GM18499 (cell line): ENCODE results near the gene SPHK2.
"Not testable (repeated sequence)": the region's sequence is repeated elsewhere in the genome, so short reads cannot be mapped to it uniquely, and the experiment has no call there.

Experiments used
- ATAC-seq: cut with Tn5 transposase; IDR thresholded peaks from one replicate; pipeline ENCODE4 v1.9.1; 2021; ENCODE audit warnings: moderate number of reproducible peaks; ENCODE audit not compliant: insufficient read depth, unreplicated experiment

The SPHK2 gene

GRCh38 chr19:48623556-48624066 is 4.3 kb downstream of the SPHK2 start:
- no peak for ATAC-seq

GRCh38 chr19:48624067-48624594 is 4.8 kb downstream of the SPHK2 start:
- ATAC-seq = no peak

GRCh38 chr19:48624791-48625723 is 5.8 kb downstream of the SPHK2 start:
- ATAC-seq = no peak

- no peak for ATAC-seq
Observed at GRCh38 chr19:48625891-48626327, 6.6 kb downstream of the SPHK2 start.

- no peak for ATAC-seq
Observed at GRCh38 chr19:48627201-48627864, 8.0 kb downstream of the SPHK2 start.

GRCh38 chr19:48627865-48628314 is 8.6 kb downstream of the SPHK2 start:
- no peak for ATAC-seq

- ATAC-seq = no peak
Observed at GRCh38 chr19:48628486-48629296, 9.4 kb downstream of the SPHK2 start.

- no peak for ATAC-seq
Observed at GRCh38 chr19:48629297-48629598, 9.9 kb downstream of the SPHK2 start.

GRCh38 chr19:48629599-48630295 is 10.4 kb downstream of the SPHK2 start:
- no peak for ATAC-seq

- no peak for ATAC-seq
Observed at GRCh38 chr19:48630296-48631063, 11.2 kb downstream of the SPHK2 start.

GRCh38 chr19:48631225-48631624 is 11.9 kb downstream of the SPHK2 start:
- no peak for ATAC-seq

- not testable (repeated sequence) for ATAC-seq
Observed at GRCh38 chr19:48632286-48632685, 13.0 kb downstream of the SPHK2 start.

GRCh38 chr19:48632692-48633147 is 13.4 kb downstream of the SPHK2 start:
- ATAC-seq = no peak

GRCh38 chr19:48633148-48634035 is 14.1 kb downstream of the SPHK2 start:
- no peak for ATAC-seq

- ATAC-seq = no peak
Observed at GRCh38 chr19:48634036-48634342, 14.7 kb downstream of the SPHK2 start.

- ATAC-seq = no peak
Observed at GRCh38 chr19:48634424-48635262, 15.3 kb downstream of the SPHK2 start.

GRCh38 chr19:48635263-48635965 is 16.1 kb downstream of the SPHK2 start:
- no peak for ATAC-seq
